HFFc6 (cell line): Measurements from ENCODE around the gene NCLN. TPM values are rescaled to one million over a fixed set of nuclear protein-coding genes. Genes with fewer than 3 reads are reported as not detected.

Experiments used
- DNase-seq: peaks from one replicate; pipeline ENCODE4 v3.0.0-alpha.2; 2018
- H3K27ac Mint-ChIP-seq: 2 replicates; pipeline ENCODE4 v1.8.0; 2020; ENCODE audit warnings: mild to moderate bottlenecking, mixed read lengths
- H3K27me3 Mint-ChIP-seq: 2 replicates; pipeline ENCODE4 v1.8.0; 2021; ENCODE audit warnings: mild to moderate bottlenecking, moderate library complexity, mixed read lengths; ENCODE audit not compliant: insufficient read depth
- H3K36me3 Mint-ChIP-seq: 2 replicates; pipeline ENCODE4 v1.8.0; 2021; ENCODE audit warnings: low read depth, mixed read lengths
- H3K4me1 Mint-ChIP-seq: 2 replicates; pipeline ENCODE4 v1.8.0; 2020; ENCODE audit warnings: low read depth, mixed read lengths
- H3K4me3 Mint-ChIP-seq: 2 replicates; pipeline ENCODE4 v1.8.0; 2020; ENCODE audit warnings: mild to moderate bottlenecking, moderate library complexity, mixed read lengths
- H3K9me3 Mint-ChIP-seq: 2 replicates; pipeline ENCODE4 v1.8.0; 2020; ENCODE audit warnings: mild to moderate bottlenecking, mixed read lengths
- total RNA-seq, 6 experiments: library from RNA; stranded (reverse); fragmentation: NEBNext Ultra II Directional; extraction: Animal tissue kit (Norgen Biotek cat#: 25700); gene quantifications; 2 replicates in 1 of 6; 3 replicates in 5 of 6; pipeline ENCODE4 v1.2.3, GENCODE V29; 2021
- TF ChIP-seq, protein P1 (sequence below): fragments of 200-600 bp; sonication (generic); IDR thresholded peaks from 2 replicates; pipeline ENCODE4 v1.5.0; 2021; ENCODE audit warnings: antibody characterized with exemption, mild to moderate bottlenecking

The NCLN gene
- total RNA-seq, 6 experiments from 2014 or later, result 98.1 to 130 (median 106) TPM

DNA sequence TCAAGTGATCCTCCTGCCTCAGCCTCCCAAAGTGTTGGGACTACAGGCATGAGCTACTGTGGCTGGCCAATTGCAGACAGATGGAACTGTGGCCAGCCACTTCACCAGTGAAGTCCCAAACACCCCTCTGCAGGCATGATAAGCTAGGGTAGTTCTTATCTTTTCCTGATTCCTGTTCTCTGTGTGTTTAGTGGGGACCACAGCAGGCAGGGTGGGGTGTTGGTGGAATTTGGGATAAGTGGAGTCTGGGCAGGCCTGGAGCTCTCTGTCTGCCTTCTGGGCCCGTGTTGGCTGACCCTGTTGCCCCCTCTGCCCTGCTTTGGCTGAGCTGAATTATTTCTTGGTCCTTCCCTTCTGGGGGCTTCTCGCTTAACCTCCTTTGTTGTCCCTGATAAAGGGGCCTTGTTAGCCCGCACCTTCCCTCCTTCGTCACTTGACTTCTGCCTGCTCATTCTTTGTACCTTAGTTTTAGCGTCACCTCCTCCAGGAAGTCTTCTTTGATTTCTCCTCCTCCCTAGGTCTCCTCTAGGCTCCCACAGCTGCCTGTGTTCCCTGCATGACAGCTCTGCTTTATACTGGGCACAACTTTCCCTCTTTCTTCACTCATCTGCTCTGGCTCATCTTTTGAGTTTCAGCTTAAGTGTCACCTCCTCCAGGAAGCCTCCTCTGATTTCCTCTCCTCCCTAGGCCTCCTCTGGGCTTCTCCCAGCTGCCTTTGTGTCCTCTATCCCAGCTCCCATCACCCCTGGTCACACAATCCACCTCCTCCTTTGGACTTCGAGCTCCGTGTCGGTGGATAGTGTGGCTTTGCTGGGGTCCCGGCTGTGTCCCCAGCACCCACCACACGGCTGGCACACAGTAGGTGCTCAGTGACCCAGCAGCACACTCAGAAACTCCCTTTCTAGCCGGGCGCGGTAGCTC is 1.7 kb upstream of the NCLN start:
- Mint-ChIP-seq H3K27me3 (peaks cover 4% of the 10 kb centered on the region; the same call in 1 of the 2 replicates), H3K27ac (peak overlapping the region; percentile 18; the same call in 1 of the 2 replicates), H3K9me3 (no peaks in the 10 kb centered on the region), H3K36me3 (no peaks in the 10 kb centered on the region), H3K4me1 (peaks cover 21% of the 10 kb centered on the region), H3K4me3 (peak overlapping the region; percentile 99; the same call in 1 of the 2 replicates)
- TF ChIP-seq, protein P1, sequence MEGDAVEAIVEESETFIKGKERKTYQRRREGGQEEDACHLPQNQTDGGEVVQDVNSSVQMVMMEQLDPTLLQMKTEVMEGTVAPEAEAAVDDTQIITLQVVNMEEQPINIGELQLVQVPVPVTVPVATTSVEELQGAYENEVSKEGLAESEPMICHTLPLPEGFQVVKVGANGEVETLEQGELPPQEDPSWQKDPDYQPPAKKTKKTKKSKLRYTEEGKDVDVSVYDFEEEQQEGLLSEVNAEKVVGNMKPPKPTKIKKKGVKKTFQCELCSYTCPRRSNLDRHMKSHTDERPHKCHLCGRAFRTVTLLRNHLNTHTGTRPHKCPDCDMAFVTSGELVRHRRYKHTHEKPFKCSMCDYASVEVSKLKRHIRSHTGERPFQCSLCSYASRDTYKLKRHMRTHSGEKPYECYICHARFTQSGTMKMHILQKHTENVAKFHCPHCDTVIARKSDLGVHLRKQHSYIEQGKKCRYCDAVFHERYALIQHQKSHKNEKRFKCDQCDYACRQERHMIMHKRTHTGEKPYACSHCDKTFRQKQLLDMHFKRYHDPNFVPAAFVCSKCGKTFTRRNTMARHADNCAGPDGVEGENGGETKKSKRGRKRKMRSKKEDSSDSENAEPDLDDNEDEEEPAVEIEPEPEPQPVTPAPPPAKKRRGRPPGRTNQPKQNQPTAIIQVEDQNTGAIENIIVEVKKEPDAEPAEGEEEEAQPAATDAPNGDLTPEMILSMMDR, result no peak
- DNase-seq, result no peak

DNA sequence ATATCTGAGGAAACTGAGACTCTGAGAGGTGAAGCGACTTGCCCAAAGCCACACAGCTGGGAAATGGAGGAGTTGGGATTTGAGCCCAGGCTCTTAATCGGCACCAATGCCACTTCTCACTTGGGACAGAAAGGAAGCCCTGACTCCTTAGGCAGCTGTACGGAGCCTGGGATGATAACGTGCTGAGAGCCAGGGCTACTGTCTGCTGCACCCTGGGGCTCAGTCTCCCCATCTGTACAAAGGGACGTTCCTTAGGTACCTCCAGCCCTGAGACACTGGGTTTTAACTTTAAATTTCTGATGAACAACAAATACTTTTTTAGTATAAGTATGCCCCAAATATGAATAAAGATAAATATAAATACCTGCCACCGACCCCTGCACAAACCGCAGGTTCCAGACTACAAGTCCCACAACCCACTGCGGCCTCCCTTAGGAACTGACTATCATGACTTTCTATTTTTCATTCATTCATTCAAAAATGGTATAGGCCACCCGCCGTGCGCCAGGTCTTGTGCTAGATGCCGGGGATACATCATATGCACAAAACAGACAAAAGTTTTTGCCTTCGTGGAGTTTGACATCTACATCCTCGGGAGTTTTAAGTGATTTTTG is 776 bp upstream of the NCLN start:
- DNase-seq, result no peak
- Mint-ChIP-seq H3K9me3 (no peaks in the 10 kb centered on the region), H3K36me3 (no peaks in the 10 kb centered on the region), H3K27me3 (peaks cover 4% of the 10 kb centered on the region; the same call in 1 of the 2 replicates), H3K4me3 (peak overlapping the region; percentile 99), H3K27ac (peak overlapping the region; percentile 78), H3K4me1 (peaks cover 21% of the 10 kb centered on the region)
- TF ChIP-seq, protein P1, result no peak

DNA sequence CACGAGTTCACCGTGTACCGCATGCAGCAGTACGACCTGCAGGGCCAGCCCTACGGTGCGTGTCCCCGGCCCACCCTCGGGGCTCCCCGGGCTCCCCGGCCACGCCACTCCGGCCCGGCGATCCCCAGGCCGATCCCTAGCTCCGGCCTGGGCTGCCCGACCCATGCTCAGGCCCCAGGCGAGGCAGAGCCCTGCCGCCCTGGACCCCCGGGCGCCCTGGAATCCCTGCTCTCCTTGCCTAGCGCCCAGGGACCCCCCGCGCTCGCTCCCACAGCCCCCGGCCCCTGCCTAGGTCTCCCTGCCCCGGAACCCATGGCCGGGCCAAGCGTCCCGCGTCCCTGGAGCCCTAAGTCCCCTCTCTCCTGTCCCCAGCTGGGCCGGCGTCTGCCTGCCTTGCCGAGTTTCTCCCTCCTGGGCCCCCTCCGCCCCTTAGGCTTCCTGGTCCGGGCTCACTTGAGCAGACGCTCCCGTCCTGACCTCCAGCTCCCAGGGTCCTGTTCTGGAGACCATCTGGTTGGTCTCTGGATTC is 494 bp downstream of the NCLN start:
- Mint-ChIP-seq H3K27ac (peak overlapping the region; percentile 90), H3K4me3 (peak overlapping the region; percentile 99), H3K27me3 (no peaks in the 10 kb centered on the region; the same call in 1 of the 2 replicates), H3K4me1 (peaks cover 21% of the 10 kb centered on the region), H3K36me3 (no peaks in the 10 kb centered on the region), H3K9me3 (no peaks in the 10 kb centered on the region)
- no peak for DNase-seq
- TF ChIP-seq, protein P1, result no peak

DNA sequence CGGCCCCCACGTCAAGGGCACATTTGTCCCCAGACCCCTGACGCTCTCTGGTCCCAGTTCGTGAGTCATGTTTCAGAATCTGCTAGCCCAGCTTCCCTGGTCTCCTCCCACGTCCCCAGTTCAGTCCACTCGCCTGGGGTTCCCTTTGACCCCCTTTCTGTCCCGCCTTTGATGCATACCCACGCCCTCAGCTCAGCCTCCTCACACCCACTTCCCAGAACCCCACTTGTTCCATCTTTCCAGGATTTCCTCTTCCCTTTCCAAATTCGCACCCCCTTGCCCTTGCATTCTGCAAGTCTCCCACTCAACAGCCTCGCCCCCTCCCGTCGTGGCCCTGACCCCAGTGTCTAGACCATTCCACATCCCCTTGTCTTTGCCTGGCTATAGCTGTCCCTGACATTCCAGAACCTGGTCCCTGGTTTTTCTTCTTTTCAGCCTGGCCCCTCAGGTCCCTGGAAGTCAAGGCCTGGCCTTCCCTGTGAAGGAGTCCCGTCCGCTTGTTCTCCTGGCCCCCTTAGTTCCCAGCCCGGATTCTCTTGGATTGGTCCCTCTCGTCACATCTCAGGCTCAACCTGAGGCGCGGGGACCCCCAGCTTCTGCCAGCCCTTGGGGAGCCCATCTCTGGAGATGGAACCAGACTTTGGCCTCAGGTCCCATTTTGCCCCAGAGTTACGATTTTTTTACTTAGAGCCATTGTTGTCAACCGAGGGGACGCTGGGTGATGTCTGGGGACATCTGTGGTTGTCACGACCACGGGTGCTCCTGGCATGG is 1.3 kb downstream of the NCLN start:
- no peaks in the 10 kb centered on the region for H3K36me3 Mint-ChIP-seq
- no peaks in the 10 kb centered on the region for H3K9me3 Mint-ChIP-seq
- peak overlapping the region; percentile 99 for H3K4me3 Mint-ChIP-seq
- TF ChIP-seq, protein P1, result no peak
- H3K4me1 Mint-ChIP-seq, result peaks cover 21% of the 10 kb centered on the region
- no peak for DNase-seq
- H3K27me3 Mint-ChIP-seq, result no peaks in the 10 kb centered on the region
- H3K27ac Mint-ChIP-seq, result peak overlapping the region; percentile 90
